GM12878 (cell line): ENCODE measurements around the gene PLEKHG1. TPM values are rescaled to one million over a fixed set of nuclear protein-coding genes. Genes with fewer than 3 reads are reported as not detected.

Experiments
- BCLAF1 ChIP-seq: fragments of 450-650 bp; IDR thresholded peaks from 2 replicates; pipeline ENCODE4 v1.6.1; 2017; ENCODE audit warnings: antibody characterized with exemption, mild to moderate bottlenecking, moderate library complexity
- E4F1 ChIP-seq: fragments of 450-650 bp; IDR thresholded peaks from 2 replicates; pipeline ENCODE4 v1.6.1; 2018; ENCODE audit warnings: borderline replicate concordance, mild to moderate bottlenecking; ENCODE audit not compliant: partially characterized antibody
- EGR1 ChIP-seq, 2 experiments: IDR thresholded peaks; 1 replicate in 1 of 2; 2 replicates in 1 of 2; pipeline ENCODE4 v1.6.1; 2011 to 2012; ENCODE audit warnings: low read depth in 2 of 2, low read length in 2 of 2, borderline replicate concordance in 1 of 2, mild to moderate bottlenecking in 1 of 2, moderate library complexity in 1 of 2
- EP300 ChIP-seq, 2 experiments: fragments of 150-350 bp in 1 of 2; IDR thresholded peaks; 2 replicates each; pipeline ENCODE4 v1.6.1; 2011 to 2012; ENCODE audit warnings: low read depth in 2 of 2, low read length in 2 of 2, borderline replicate concordance in 1 of 2, improper control_type of control experiment in 1 of 2, inconsistent platforms in 1 of 2; ENCODE audit not compliant: control insufficient read depth in 1 of 2
- ETV6 ChIP-seq, 2 experiments: fragments of 450-650 bp in 1 of 2; IDR thresholded peaks in 1 of 2; conservative IDR thresholded peaks in 1 of 2; 2 replicates each; pipeline ENCODE4 v1.6.1; 2014; ENCODE audit warnings: antibody characterized with exemption in 1 of 2, borderline replicate concordance in 1 of 2, low read depth in 1 of 2, mild to moderate bottlenecking in 1 of 2, moderate library complexity in 1 of 2
- FOXK2 ChIP-seq: fragments of 450-650 bp; IDR thresholded peaks from 2 replicates; pipeline ENCODE4 v1.6.1; 2017; ENCODE audit warnings: mild to moderate bottlenecking, moderate library complexity
- HDGF ChIP-seq: fragments of 450-650 bp; IDR thresholded peaks from 2 replicates; pipeline ENCODE4 v1.6.1; 2016; ENCODE audit warnings: antibody characterized with exemption
- JUNB ChIP-seq: IDR thresholded peaks from 2 replicates; pipeline ENCODE4 v1.6.1; 2016; ENCODE audit warnings: antibody characterized with exemption, mild to moderate bottlenecking
- MLLT1 ChIP-seq: fragments of 450-650 bp; IDR thresholded peaks from 2 replicates; pipeline ENCODE4 v1.6.1; 2016; ENCODE audit warnings: mild to moderate bottlenecking
- NR2C1 ChIP-seq: fragments of 450-650 bp; IDR thresholded peaks from 2 replicates; pipeline ENCODE4 v1.6.1; 2017; ENCODE audit warnings: antibody characterized with exemption, mild to moderate bottlenecking, moderate library complexity
- PAX5 ChIP-seq: IDR thresholded peaks from 2 replicates; pipeline ENCODE4 v1.6.1; 2011; ENCODE audit warnings: low read depth, low read length, borderline replicate concordance
- POLR2AphosphoS5 ChIP-seq: IDR thresholded peaks from 2 replicates; pipeline ENCODE4 v1.6.1; 2011; ENCODE audit warnings: mild to moderate bottlenecking, low read length, inconsistent platforms
- RELB ChIP-seq: fragments of 450-650 bp; IDR thresholded peaks from 2 replicates; pipeline ENCODE4 v1.6.1; 2017; ENCODE audit warnings: low read depth, mild to moderate bottlenecking, moderate library complexity
- USF2 ChIP-seq: IDR thresholded peaks from 2 replicates; pipeline ENCODE4 v1.6.1; 2011; ENCODE audit warnings: low read depth, low read length, improper control_type of control experiment, borderline replicate concordance
- ZNF592 ChIP-seq: fragments of 450-650 bp; IDR thresholded peaks from 2 replicates; pipeline ENCODE4 v1.6.1; 2017; ENCODE audit warnings: mild to moderate bottlenecking, moderate library complexity
- polyA plus RNA-seq, 11 experiments: library from polyadenylated mRNA; depleted of rRNA in 4 of 11; unstranded in 6 of 11; stranded (reverse) in 5 of 11; fragments of >200 nt; fragmentation: Nextera tagmentation in 4 of 11; fragmentation: Illumina TruSeq in 1 of 11; extraction: Ambion mirVana in 4 of 11; extraction: Trizol in 1 of 11; gene quantifications; 1 replicate in 1 of 11; 2 replicates in 10 of 11; pipeline versions ENCODE4 v1.2.1 to v1.2.3, GENCODE V29; 2011 to 2016; ENCODE audit warnings: inconsistent platforms in 2 of 11, missing spikeins in 2 of 11, low read depth in 1 of 11
- total RNA-seq, 4 experiments: library from RNA; depleted of rRNA in 3 of 4; stranded (reverse); fragments of >200 nt in 3 of 4; fragmentation: Illumina TruSeq in 1 of 4; extraction: Trizol in 1 of 4; gene quantifications; 2 replicates each; pipeline versions ENCODE4 v1.2.1 to v1.2.3, GENCODE V29; 2013 to 2021

The PLEKHG1 gene
- total and polyA plus RNA-seq, 10 of the 15 experiments (the other 5 are each of a cell fraction or from before 2014, with no cell fraction given) = 0.77 to 17.2 (median 4.9) TPM

GRCh38 chr6:150636808-150637207 lies 37.1 kb downstream of the PLEKHG1 start (continued):
- TF ChIP-seq BCLAF1 = no peak
- no peak for TF ChIP-seq MLLT1
- no peak for TF ChIP-seq ETV6 (conservative IDR thresholded peaks at IDR 0.05 in 1 of 2, IDR thresholded peaks at IDR 0.05 in 1 of 2; ENCODE audit: borderline replicate concordance in 1 of 2, low read depth in 1 of 2)
- no peak for TF ChIP-seq EGR1 (IDR thresholded peaks at IDR 0.05; ENCODE audit: borderline replicate concordance in 1 of 2, low read depth in 2 of 2, low read length in 2 of 2)
- peak; percentile 58; the same call in 1 of the 2 replicates for TF ChIP-seq PAX5
- no peak for TF ChIP-seq NR2C1
- no peak for TF ChIP-seq E4F1
- no peak for TF ChIP-seq USF2
- peak; percentile 77 to 94; a peak in 3 of 4 replicates for TF ChIP-seq EP300 (IDR thresholded peaks at IDR 0.05; ENCODE audit: borderline replicate concordance in 1 of 2, control insufficient read depth in 1 of 2, low read depth in 2 of 2, low read length in 2 of 2)
- TF ChIP-seq FOXK2 = no peak
- TF ChIP-seq POLR2AphosphoS5 = no peak
- TF ChIP-seq ZNF592 = no peak
- peak; percentile 98 for TF ChIP-seq RELB
- peak; percentile 65 for TF ChIP-seq JUNB
- TF ChIP-seq HDGF = no peak
